HepG2 (cell line): ENCODE measurements around the gene WDR59. TPM values are rescaled to one million over a fixed set of nuclear protein-coding genes. Genes with fewer than 3 reads are reported as not detected.
A peak's percentile ranks its signal among the peaks of the same experiment; 100 is the strongest.

ENCODE experiments used
- ATAC-seq: fragments of 200-7000 bp; cut with Tn5 transposase; 3 replicates; pipeline ENCODE4 v1.9.1; 2020; ENCODE audit warnings: mild to moderate bottlenecking, moderate library complexity
- BruUV-seq: library from RNA; stranded (reverse); fragments of 400-500 nt; replicated peaks from 2 replicates; lab custom pipeline; 2021; lab: Mats Ljungman, UMichigan
- CTCF ChIA-PET: fragments of 300-600 bp; formaldehyde crosslinking; extraction: SDS; loops from one replicate; lab custom pipeline; 2021; ENCODE audit warnings: low total read pairs, inconsistent platforms, low intra/inter-chr PET ratio; lab: Yijun Ruan, JAX
- POLR2A ChIA-PET: fragments of 350-600 bp; sonication (Branson Sonifier 250); formaldehyde crosslinking; loops from one replicate; lab custom pipeline; 2020; ENCODE audit warnings: antibody characterized with exemption, inconsistent platforms; lab: Yijun Ruan, JAX
- DNase-seq: peaks from one replicate; pipeline ENCODE4 v3.0.0-alpha.2; 2015; ENCODE audit warnings: low spot score
- FAIRE-seq: peaks from 3 replicates; lab custom pipeline; 2011; peaks lifted over from hg19 to GRCh38; lab: Jason Lieb, UNC
- H2AFZ ChIP-seq: one replicate; pipeline ENCODE4 v1.6.1; 2011; ENCODE audit warnings: low read length, inconsistent platforms
- H3K27ac ChIP-seq: fragments of 300-600 bp; 3 replicates; pipeline ENCODE4 v1.8.0; 2011; ENCODE audit warnings: mixed run types, mild to moderate bottlenecking, mixed read lengths, low read length, inconsistent platforms; ENCODE audit not compliant: insufficient read depth; ENCODE audit errors: extremely low read length
- H3K27me3 ChIP-seq, 2 experiments: fragments of 200-600 bp in 1 of 2; 2 replicates in 1 of 2; 3 replicates in 1 of 2; pipeline versions ENCODE4 v1.6.0 to v1.8.0; 2011; ENCODE audit warnings: low read length in 2 of 2, mild to moderate bottlenecking in 2 of 2, moderate library complexity in 2 of 2, inconsistent platforms in 1 of 2; ENCODE audit not compliant: insufficient read depth in 2 of 2, control insufficient read depth in 1 of 2
- H3K36me3 ChIP-seq, 2 experiments: fragments of 200-600 bp in 1 of 2; replicated peaks in 1 of 2; 2 replicates in 1 of 2; 3 replicates in 1 of 2; pipeline versions ENCODE4 v1.5.1 to v1.8.0; 2011; ENCODE audit warnings: low read length in 2 of 2, inconsistent platforms in 1 of 2; ENCODE audit not compliant: insufficient read depth in 2 of 2, control insufficient read depth in 1 of 2
- H3K4me1 ChIP-seq: 2 replicates; pipeline ENCODE4 v1.5.1; 2012; ENCODE audit warnings: low read length, inconsistent platforms; ENCODE audit not compliant: insufficient read depth
- H3K4me2 ChIP-seq: 2 replicates; pipeline ENCODE4 v1.6.0; 2011; ENCODE audit warnings: low read depth, low read length, inconsistent platforms
- H3K4me3 ChIP-seq, 3 experiments: fragments of 200-600 bp in 1 of 3; sonication (generic), shearing (Covaris generic) in 1 of 3; replicated peaks in 1 of 3; 2 replicates each; pipeline ENCODE4 v1.5.1; 2011 to 2016; ENCODE audit warnings: low read length in 3 of 3, inconsistent platforms in 2 of 3, low read depth in 2 of 3, mild to moderate bottlenecking in 2 of 3, control low read depth in 1 of 3, mixed read lengths in 1 of 3; ENCODE audit not compliant: insufficient read depth in 1 of 3
- H3K79me2 ChIP-seq: one replicate; pipeline ENCODE4 v1.6.1; 2011; ENCODE audit warnings: low read length, inconsistent platforms; ENCODE audit not compliant: insufficient read depth
- H3K9ac ChIP-seq: 2 replicates; pipeline ENCODE4 v1.6.0; 2011; ENCODE audit warnings: mild to moderate bottlenecking, low read depth, low read length, inconsistent platforms; ENCODE audit not compliant: insufficient read depth
- H3K9me3 ChIP-seq: 2 replicates; pipeline ENCODE4 v1.5.1; 2012; ENCODE audit warnings: mild to moderate bottlenecking, low read length
- H4K20me1 ChIP-seq: 2 replicates; pipeline ENCODE4 v1.6.0; 2011; ENCODE audit warnings: inconsistent platforms, mild to moderate bottlenecking, low read length, moderate library complexity; ENCODE audit not compliant: insufficient read depth
- CEBPB ChIP-seq: IDR thresholded peaks from 2 replicates; pipeline ENCODE4 v1.6.1; 2011; ENCODE audit warnings: low read depth, low read length, improper control_type of control experiment, borderline replicate concordance
- EP300 ChIP-seq, 3 experiments: sonication (generic) in 1 of 3; formaldehyde crosslinking in 1 of 3; IDR thresholded peaks; 2 replicates each; pipeline versions ENCODE4 v1.5.1 to v1.6.1; 2011 to 2020; ENCODE audit warnings: low read depth in 2 of 3, low read length in 2 of 3, borderline replicate concordance in 1 of 3, improper control_type of control experiment in 1 of 3, mild to moderate bottlenecking in 1 of 3, missing genetic modification reagents in 1 of 3, moderate library complexity in 1 of 3
- MIER3 ChIP-seq: IDR thresholded peaks from 2 replicates; pipeline ENCODE4 v1.6.1; 2016; ENCODE audit warnings: missing compliant biosample characterization, borderline replicate concordance
- SALL1 ChIP-seq: sonication (generic); formaldehyde crosslinking; IDR thresholded peaks from 2 replicates; pipeline ENCODE4 v1.8.0; 2022; ENCODE audit warnings: mild to moderate bottlenecking, missing genetic modification reagents
- SMC3 ChIP-seq: IDR thresholded peaks from 2 replicates; pipeline ENCODE4 v1.6.1; 2011; ENCODE audit warnings: low read length, improper control_type of control experiment
- XBP1 ChIP-seq: sonication (generic); formaldehyde crosslinking; IDR thresholded peaks from 2 replicates; pipeline ENCODE4 v1.5.0; 2020; ENCODE audit warnings: missing genetic modification reagents
- ZNF570 ChIP-seq: sonication (generic); formaldehyde crosslinking; IDR thresholded peaks from 2 replicates; pipeline ENCODE4 v1.4.0; 2020; ENCODE audit warnings: mild to moderate bottlenecking, missing genetic modification reagents, borderline replicate concordance
- ZNF678 ChIP-seq: sonication (generic); formaldehyde crosslinking; IDR thresholded peaks from 2 replicates; pipeline ENCODE4 v1.4.0; 2020; ENCODE audit warnings: mild to moderate bottlenecking, missing genetic modification reagents
- ZNF788 ChIP-seq: sonication (generic); formaldehyde crosslinking; IDR thresholded peaks from 2 replicates; pipeline ENCODE4 v1.5.0; 2020; ENCODE audit warnings: mild to moderate bottlenecking, missing genetic modification reagents, borderline replicate concordance
- WGBS: methylation state at CpG from one replicate; pipeline ENCODE4 v1.1.6; 2017; ENCODE audit warnings: low lambda C conversion rate; 5-methylcytosine and 5-hydroxymethylcytosine counted together
- in situ Hi-C: cut with HindIII; loops from 2 replicates; pipeline ENCODE4 v1.10.0; 2017; ENCODE audit warnings: low pct_unique_long_range_greater_than_20kb; ENCODE audit not compliant: extremely low pct_ligation_motif_present
- intact Hi-C: fragments of 100-400 bp; cut with micrococcal nuclease; formaldehyde crosslinking; loops from one replicate; pipeline ENCODE4 v1.10.0; 2022; ENCODE audit not compliant: unreplicated experiment
- polyA plus RNA-seq, 8 experiments: library from polyadenylated mRNA; depleted of rRNA in 3 of 8; stranded (reverse) in 7 of 8; unstranded in 1 of 8; fragments of >200 nt; fragmentation: Illumina TruSeq in 4 of 8; extraction: Trizol in 4 of 8; gene quantifications; 2 replicates each; pipeline versions ENCODE4 v1.2.1 to v1.2.3, GENCODE V29; 2011 to 2016; ENCODE audit warnings: low read depth in 4 of 8, missing spikeins in 1 of 8, mixed read lengths in 1 of 8; ENCODE audit not compliant: insufficient read depth in 1 of 8
- total RNA-seq, 5 experiments: library from RNA; depleted of rRNA; stranded (reverse); fragments of >200 nt; fragmentation: Illumina TruSeq; extraction: Trizol; gene quantifications; 2 replicates each; pipeline ENCODE4 v1.2.3, GENCODE V29; 2016; ENCODE audit warnings: low read depth in 1 of 5
- TF ChIP-seq, protein P1 (sequence below): IDR thresholded peaks from 2 replicates; pipeline ENCODE4 v1.6.1; 2016; ENCODE audit warnings: mild to moderate bottlenecking, missing biosample characterization, missing genetic modification reagents
- TF ChIP-seq, protein P2 (sequence below): sonication (generic); formaldehyde crosslinking; IDR thresholded peaks from 2 replicates; pipeline ENCODE4 v1.4.0; 2020; ENCODE audit warnings: missing genetic modification reagents
- TF ChIP-seq, protein P3 (sequence below): sonication (generic); formaldehyde crosslinking; IDR thresholded peaks from 2 replicates; pipeline ENCODE4 v1.9.0; 2021; ENCODE audit warnings: mild to moderate bottlenecking, missing genetic modification reagents

WDR59 gene
- total and polyA plus RNA-seq, 2 of the 13 experiments (the other 11 are each of a cell fraction or from before 2014, with no cell fraction given): 65.2 to 306 TPM

DNA sequence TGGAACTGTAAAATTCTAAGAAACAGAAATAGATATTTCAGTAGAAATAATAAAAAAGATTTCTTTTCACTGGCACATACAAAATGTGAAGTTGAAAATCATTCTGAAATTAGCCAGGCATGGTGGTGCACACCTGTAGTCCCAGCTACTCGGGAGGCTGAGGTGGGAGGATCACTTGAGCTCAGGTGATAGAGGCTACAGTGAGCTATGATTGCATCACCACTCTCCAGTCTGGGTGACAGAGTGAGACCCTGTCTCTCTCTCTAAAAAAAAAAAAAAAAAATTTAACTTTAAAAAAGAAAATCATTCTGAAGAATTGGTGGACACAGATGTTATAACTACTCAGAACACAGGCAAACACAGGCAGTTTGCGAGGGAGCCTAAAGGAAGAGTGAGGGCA lies 112.6 kb downstream of the WDR59 start:
- intact Hi-C loops: no loop called here
- H3K27ac ChIP-seq: no peak overlapping the region
- no TSS peak for BruUV-seq
- peaks cover 21 to 48% of the 10 kb centered on the region in 2 experiments for H3K36me3 ChIP-seq
- no peaks in the 10 kb centered on the region for H3K27me3 ChIP-seq
- H4K20me1 ChIP-seq: no peaks in the 10 kb centered on the region
- CTCF ChIA-PET: no interaction called here
- POLR2A ChIA-PET: no interaction called here
- 98% methylated on average over 2 of the region's 2 CpGs for WGBS
- H3K4me1 ChIP-seq: peaks cover 24% of the 10 kb centered on the region
- FAIRE-seq (no peak), ATAC-seq (no peak), DNase-seq (no peak)
- in situ Hi-C loops: no loop called here
- H3K4me2 ChIP-seq: no peak overlapping the region
- H3K9ac ChIP-seq: no peak overlapping the region
- no peak overlapping the region for H2AFZ ChIP-seq
- no peaks in the 10 kb centered on the region for H3K79me2 ChIP-seq
- H3K4me3 ChIP-seq: no peak overlapping the region
- no peaks in the 10 kb centered on the region for H3K9me3 ChIP-seq
- TF ChIP-seq CEBPB: peak; percentile 52; the same call in 1 of the 2 replicates
- TF ChIP-seq ZNF788 (CRISPR knock-in tag): no peak
- TF ChIP-seq ZNF570 (CRISPR knock-in tag): no peak
- TF ChIP-seq, protein P1, sequence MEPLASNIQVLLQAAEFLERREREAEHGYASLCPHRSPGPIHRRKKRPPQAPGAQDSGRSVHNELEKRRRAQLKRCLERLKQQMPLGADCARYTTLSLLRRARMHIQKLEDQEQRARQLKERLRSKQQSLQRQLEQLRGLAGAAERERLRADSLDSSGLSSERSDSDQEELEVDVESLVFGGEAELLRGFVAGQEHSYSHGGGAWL: no peak
- TF ChIP-seq, protein P2, sequence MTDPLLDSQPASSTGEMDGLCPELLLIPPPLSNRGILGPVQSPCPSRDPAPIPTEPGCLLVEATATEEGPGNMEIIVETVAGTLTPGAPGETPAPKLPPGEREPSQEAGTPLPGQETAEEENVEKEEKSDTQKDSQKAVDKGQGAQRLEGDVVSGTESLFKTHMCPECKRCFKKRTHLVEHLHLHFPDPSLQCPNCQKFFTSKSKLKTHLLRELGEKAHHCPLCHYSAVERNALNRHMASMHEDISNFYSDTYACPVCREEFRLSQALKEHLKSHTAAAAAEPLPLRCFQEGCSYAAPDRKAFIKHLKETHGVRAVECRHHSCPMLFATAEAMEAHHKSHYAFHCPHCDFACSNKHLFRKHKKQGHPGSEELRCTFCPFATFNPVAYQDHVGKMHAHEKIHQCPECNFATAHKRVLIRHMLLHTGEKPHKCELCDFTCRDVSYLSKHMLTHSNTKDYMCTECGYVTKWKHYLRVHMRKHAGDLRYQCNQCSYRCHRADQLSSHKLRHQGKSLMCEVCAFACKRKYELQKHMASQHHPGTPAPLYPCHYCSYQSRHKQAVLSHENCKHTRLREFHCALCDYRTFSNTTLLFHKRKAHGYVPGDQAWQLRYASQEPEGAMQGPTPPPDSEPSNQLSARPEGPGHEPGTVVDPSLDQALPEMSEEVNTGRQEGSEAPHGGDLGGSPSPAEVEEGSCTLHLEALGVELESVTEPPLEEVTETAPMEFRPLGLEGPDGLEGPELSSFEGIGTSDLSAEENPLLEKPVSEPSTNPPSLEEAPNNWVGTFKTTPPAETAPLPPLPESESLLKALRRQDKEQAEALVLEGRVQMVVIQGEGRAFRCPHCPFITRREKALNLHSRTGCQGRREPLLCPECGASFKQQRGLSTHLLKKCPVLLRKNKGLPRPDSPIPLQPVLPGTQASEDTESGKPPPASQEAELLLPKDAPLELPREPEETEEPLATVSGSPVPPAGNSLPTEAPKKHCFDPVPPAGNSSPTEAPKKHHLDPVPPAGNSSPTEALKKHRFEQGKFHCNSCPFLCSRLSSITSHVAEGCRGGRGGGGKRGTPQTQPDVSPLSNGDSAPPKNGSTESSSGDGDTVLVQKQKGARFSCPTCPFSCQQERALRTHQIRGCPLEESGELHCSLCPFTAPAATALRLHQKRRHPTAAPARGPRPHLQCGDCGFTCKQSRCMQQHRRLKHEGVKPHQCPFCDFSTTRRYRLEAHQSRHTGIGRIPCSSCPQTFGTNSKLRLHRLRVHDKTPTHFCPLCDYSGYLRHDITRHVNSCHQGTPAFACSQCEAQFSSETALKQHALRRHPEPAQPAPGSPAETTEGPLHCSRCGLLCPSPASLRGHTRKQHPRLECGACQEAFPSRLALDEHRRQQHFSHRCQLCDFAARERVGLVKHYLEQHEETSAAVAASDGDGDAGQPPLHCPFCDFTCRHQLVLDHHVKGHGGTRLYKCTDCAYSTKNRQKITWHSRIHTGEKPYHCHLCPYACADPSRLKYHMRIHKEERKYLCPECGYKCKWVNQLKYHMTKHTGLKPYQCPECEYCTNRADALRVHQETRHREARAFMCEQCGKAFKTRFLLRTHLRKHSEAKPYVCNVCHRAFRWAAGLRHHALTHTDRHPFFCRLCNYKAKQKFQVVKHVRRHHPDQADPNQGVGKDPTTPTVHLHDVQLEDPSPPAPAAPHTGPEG (CRISPR knock-in tag): no peak
- TF ChIP-seq MIER3 (CRISPR knock-in tag): no peak
- no peak for TF ChIP-seq SMC3
- no peak for TF ChIP-seq XBP1 (CRISPR knock-in tag)
- TF ChIP-seq, protein P3, sequence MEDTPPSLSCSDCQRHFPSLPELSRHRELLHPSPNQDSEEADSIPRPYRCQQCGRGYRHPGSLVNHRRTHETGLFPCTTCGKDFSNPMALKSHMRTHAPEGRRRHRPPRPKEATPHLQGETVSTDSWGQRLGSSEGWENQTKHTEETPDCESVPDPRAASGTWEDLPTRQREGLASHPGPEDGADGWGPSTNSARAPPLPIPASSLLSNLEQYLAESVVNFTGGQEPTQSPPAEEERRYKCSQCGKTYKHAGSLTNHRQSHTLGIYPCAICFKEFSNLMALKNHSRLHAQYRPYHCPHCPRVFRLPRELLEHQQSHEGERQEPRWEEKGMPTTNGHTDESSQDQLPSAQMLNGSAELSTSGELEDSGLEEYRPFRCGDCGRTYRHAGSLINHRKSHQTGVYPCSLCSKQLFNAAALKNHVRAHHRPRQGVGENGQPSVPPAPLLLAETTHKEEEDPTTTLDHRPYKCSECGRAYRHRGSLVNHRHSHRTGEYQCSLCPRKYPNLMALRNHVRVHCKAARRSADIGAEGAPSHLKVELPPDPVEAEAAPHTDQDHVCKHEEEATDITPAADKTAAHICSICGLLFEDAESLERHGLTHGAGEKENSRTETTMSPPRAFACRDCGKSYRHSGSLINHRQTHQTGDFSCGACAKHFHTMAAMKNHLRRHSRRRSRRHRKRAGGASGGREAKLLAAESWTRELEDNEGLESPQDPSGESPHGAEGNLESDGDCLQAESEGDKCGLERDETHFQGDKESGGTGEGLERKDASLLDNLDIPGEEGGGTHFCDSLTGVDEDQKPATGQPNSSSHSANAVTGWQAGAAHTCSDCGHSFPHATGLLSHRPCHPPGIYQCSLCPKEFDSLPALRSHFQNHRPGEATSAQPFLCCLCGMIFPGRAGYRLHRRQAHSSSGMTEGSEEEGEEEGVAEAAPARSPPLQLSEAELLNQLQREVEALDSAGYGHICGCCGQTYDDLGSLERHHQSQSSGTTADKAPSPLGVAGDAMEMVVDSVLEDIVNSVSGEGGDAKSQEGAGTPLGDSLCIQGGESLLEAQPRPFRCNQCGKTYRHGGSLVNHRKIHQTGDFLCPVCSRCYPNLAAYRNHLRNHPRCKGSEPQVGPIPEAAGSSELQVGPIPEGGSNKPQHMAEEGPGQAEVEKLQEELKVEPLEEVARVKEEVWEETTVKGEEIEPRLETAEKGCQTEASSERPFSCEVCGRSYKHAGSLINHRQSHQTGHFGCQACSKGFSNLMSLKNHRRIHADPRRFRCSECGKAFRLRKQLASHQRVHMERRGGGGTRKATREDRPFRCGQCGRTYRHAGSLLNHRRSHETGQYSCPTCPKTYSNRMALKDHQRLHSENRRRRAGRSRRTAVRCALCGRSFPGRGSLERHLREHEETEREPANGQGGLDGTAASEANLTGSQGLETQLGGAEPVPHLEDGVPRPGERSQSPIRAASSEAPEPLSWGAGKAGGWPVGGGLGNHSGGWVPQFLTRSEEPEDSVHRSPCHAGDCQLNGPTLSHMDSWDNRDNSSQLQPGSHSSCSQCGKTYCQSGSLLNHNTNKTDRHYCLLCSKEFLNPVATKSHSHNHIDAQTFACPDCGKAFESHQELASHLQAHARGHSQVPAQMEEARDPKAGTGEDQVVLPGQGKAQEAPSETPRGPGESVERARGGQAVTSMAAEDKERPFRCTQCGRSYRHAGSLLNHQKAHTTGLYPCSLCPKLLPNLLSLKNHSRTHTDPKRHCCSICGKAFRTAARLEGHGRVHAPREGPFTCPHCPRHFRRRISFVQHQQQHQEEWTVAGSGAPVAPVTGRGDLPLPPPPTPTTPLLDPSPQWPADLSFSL (CRISPR knock-in tag): no peak
- TF ChIP-seq SALL1: no peak
- no peak for TF ChIP-seq ZNF678
- no peak for TF ChIP-seq EP300 (IDR thresholded peaks at IDR 0.05; ENCODE audit: low read depth in 2 of 2, low read length in 2 of 2)
- no peak for TF ChIP-seq EP300 (CRISPR knock-in tag; IDR thresholded peaks at IDR 0.05; ENCODE audit: borderline replicate concordance)
